ENCODE data around the gene RPL11. TPM values are rescaled to one million over a fixed set of nuclear protein-coding genes. Genes with fewer than 3 reads are reported as not detected.

RPL11 gene
- total RNA-seq, 1 donor from 2014 or later: 1,407 TPM

DNA sequence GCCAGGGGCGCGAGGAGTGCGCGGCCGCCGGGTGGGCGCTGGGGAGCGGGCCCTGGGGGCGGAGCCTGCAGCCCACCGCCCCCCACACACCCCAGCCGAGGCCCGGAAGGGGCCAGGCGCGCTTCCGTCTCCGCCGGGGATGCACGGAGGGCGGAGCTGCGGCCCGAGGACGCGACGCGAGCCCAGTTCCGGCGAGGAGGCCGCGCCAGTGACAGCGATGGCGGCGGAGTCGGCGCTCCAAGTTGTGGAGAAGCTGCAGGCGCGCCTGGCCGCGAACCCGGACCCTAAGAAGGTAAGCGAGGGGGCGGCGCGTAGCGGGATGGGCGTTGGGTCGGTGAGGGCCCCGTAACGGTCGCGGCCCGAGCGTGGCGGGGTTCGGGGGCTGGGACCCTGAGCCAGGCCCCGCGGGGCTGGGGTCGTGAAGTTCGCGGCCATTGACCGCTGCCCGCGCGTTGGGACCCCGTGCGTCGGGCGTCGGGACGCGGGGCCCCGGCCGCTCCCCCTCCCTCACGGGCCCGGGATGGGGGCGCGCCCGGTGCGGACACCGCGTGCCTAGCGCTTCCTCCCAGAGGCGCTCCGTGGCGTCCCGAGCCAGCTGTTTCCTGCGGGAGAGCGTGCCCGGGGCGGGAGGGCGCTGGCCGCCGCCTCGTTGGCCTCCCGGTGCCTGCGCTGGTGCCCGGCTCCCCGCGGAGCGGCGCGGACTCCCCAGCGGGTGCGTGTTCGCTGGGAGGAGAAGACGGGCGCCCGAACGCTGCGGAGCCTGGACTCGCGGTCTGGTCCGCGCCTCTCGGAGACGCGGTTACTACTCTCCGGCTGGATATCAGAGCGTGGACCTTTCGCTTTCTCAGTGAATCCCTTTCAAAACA, 51.9 kb downstream of the RPL11 start, which contains the start of gene ELOA:
Gene ELOA, plus strand, starts transcription at position 185 of the 866 bp plus-strand sequence. Its CDS starts 33 bp downstream, at position 218.
- TF ChIP-seq, protein P1, sequence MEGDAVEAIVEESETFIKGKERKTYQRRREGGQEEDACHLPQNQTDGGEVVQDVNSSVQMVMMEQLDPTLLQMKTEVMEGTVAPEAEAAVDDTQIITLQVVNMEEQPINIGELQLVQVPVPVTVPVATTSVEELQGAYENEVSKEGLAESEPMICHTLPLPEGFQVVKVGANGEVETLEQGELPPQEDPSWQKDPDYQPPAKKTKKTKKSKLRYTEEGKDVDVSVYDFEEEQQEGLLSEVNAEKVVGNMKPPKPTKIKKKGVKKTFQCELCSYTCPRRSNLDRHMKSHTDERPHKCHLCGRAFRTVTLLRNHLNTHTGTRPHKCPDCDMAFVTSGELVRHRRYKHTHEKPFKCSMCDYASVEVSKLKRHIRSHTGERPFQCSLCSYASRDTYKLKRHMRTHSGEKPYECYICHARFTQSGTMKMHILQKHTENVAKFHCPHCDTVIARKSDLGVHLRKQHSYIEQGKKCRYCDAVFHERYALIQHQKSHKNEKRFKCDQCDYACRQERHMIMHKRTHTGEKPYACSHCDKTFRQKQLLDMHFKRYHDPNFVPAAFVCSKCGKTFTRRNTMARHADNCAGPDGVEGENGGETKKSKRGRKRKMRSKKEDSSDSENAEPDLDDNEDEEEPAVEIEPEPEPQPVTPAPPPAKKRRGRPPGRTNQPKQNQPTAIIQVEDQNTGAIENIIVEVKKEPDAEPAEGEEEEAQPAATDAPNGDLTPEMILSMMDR (conservative IDR thresholded peaks at IDR 0.05; ENCODE audit: low read depth, low read length): no peak
- H3K4me3 ChIP-seq (ENCODE audit: low read depth, low read length): peak within 1 kb of the TSS; percentile 83
- no peak for DNase-seq (ENCODE audit: low read depth)

DNA sequence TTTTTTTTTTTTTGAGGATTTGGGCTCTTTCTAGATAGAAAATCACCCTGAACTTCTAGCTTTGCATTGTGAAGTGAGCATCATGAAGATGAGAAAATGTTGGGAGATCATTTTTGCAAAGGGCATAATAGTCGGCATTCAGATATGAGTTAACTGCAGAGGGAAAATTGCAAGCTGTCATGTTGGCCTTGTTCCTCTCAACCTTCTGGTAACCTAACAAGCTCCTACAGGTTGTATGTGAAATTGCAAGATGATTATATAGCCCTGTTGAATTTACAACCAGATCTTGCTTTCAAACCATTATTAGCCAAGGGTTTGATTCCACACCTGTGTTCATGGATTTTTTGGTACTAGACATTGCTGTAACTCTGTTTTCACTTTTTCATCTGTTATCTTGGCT, 53.9 kb downstream of the RPL11 start:
- no peak overlapping the region for H3K4me3 ChIP-seq (ENCODE audit: low read depth, low read length)
- no peak for DNase-seq (ENCODE audit: low read depth)
- TF ChIP-seq, protein P1 (conservative IDR thresholded peaks at IDR 0.05; ENCODE audit: low read depth, low read length): peak; percentile 48

Other genes with a start within 250 kb of the RPL11 start
- 5.1 and 11.5 TPM in 2 replicates for gene ASAP3, start 207.6 kb upstream of the RPL11 start, total RNA-seq
- 4.0 and 6.5 TPM in 2 replicates for gene E2F2, start 160.6 kb upstream of the RPL11 start, total RNA-seq
- 76.0 and 154 TPM in 2 replicates for gene ID3, start 132.3 kb upstream of the RPL11 start, total RNA-seq
- gene ELOA, start 51.7 kb downstream of the RPL11 start, total RNA-seq: 27.9 and 30.2 TPM in 2 replicates
- 39.0 and 47.0 TPM in 2 replicates for gene PITHD1, start 86.6 kb downstream of the RPL11 start, total RNA-seq
- 129 and 160 TPM in 2 replicates for gene LYPLA2, start 99.3 kb downstream of the RPL11 start, total RNA-seq
- 126 and 131 TPM in 2 replicates for gene GALE, start 108.9 kb downstream of the RPL11 start, total RNA-seq
- gene HMGCL, start 133.6 kb downstream of the RPL11 start, total RNA-seq: 22.1 and 38.5 TPM in 2 replicates
- 31.9 and 33.8 TPM in 2 replicates for gene FUCA1, start 176.5 kb downstream of the RPL11 start, total RNA-seq
- gene CNR2, start 221.6 kb downstream of the RPL11 start, total RNA-seq: not detected in 2 replicates